Stimulated activated CD4-positive, alpha-beta T cell treated with anti-CD3 and anti-CD28 coated beads, Interleukin-1b, Interleukin-23, amount 100 ng/mL, for 4 hours (primary cell): ENCODE data around the gene PKLR.
"Not testable (repeated sequence)": the region's sequence is repeated elsewhere in the genome, so short reads cannot be mapped to it uniquely, and the experiment has no call there.

Experiments
- DNase-seq, 2 donors: peaks; one replicate each; pipeline ENCODE4 v3.0.0-alpha.2; 2020; ENCODE audit warnings: low read depth in 2 of 2

Gene PKLR

GRCh38 chr1:155301342-155301841, at the start of gene PKLR:
Gene PKLR, minus strand, starts transcription at chr1:155301438. Its CDS starts 43 bp downstream, at chr1:155301395.
- DNase-seq, result no peak

GRCh38 chr1:155342842-155343241, 41.6 kb upstream of the PKLR start:
- DNase-seq, result no peak

GRCh38 chr1:155339515-155340097, 38.4 kb upstream of the PKLR start:
- no peak for DNase-seq

GRCh38 chr1:155334962-155335361, 33.7 kb upstream of the PKLR start:
- no peak for DNase-seq

GRCh38 chr1:155329980-155330598, 28.9 kb upstream of the PKLR start:
- DNase-seq, result no peak

GRCh38 chr1:155328856-155329255, 27.6 kb upstream of the PKLR start:
- not testable (repeated sequence) for DNase-seq

GRCh38 chr1:155327981-155328380, 26.7 kb upstream of the PKLR start:
- DNase-seq, result no peak

GRCh38 chr1:155326631-155327037, 25.4 kb upstream of the PKLR start:
- no peak for DNase-seq

- no peak for DNase-seq
Measured at GRCh38 chr1:155326020-155326526, 24.8 kb upstream of the PKLR start.

- DNase-seq, result no peak
Measured at GRCh38 chr1:155325603-155325893, 24.3 kb upstream of the PKLR start.

- no peak for DNase-seq
Measured at GRCh38 chr1:155324717-155325602, 23.7 kb upstream of the PKLR start.

GRCh38 chr1:155324037-155324716, 22.9 kb upstream of the PKLR start:
- peak; percentile 73 to 86 for DNase-seq

- peak; percentile 63 to 76 for DNase-seq
Measured at GRCh38 chr1:155323729-155324036, 22.4 kb upstream of the PKLR start.

- peak; percentile 83 to 90 for DNase-seq
Measured at GRCh38 chr1:155322953-155323728, 21.9 kb upstream of the PKLR start.

GRCh38 chr1:155322571-155322952, 21.3 kb upstream of the PKLR start:
- no peak for DNase-seq

- no peak for DNase-seq
Measured at GRCh38 chr1:155321639-155322503, 20.6 kb upstream of the PKLR start.

- peak; percentile 66 to 67 for DNase-seq
Measured at GRCh38 chr1:155320661-155321617, 19.7 kb upstream of the PKLR start, which contains the start of gene RUSC1. Gene RUSC1, plus strand, starts transcription at chr1:155320894. Its CDS starts 880 bp downstream, at chr1:155321774.

GRCh38 chr1:155320252-155320651, 19.0 kb upstream of the PKLR start:
- DNase-seq, result no peak

GRCh38 chr1:155319536-155319935, 18.3 kb upstream of the PKLR start:
- no peak for DNase-seq
